Ovary (tissue), 3 donors: ENCODE data around the gene RASGRP3.

Source experiments
- CTCF ChIP-seq, 3 donors: fragments of 450-650 bp in 2 of 3; fragments of 200-600 bp in 1 of 3; IDR thresholded peaks; one replicate each; pipeline versions ENCODE4 v1.5.1 to v1.8.0; 2016 to 2022; ENCODE audit warnings: antibody characterized with exemption in 3 of 3, mild to moderate bottlenecking in 1 of 3
- EP300 ChIP-seq: sonication (generic); formaldehyde crosslinking; IDR thresholded peaks from one replicate; pipeline ENCODE4 v1.6.1; 2017; ENCODE audit warnings: antibody characterized with exemption
- POLR2A ChIP-seq: fragments of 450-650 bp; IDR thresholded peaks from one replicate; pipeline ENCODE4 v1.6.1; 2017; ENCODE audit warnings: antibody characterized with exemption, mild to moderate bottlenecking, moderate library complexity
- donor health status: DM: no; HTN: no; CAD: no.

GRCh38 chr2:33570681-33571080 lies 94.2 kb downstream of the RASGRP3 start:
- no peak for TF ChIP-seq CTCF (IDR thresholded peaks at IDR 0.05)
- TF ChIP-seq POLR2A: no peak
- TF ChIP-seq EP300: no peak
